NCI-H1417 (cell line): ENCODE measurements around the gene POFUT2.
A peak's percentile ranks its signal among the peaks of the same experiment; 100 is the strongest.

Source experiments
- DNase-seq, 3 experiments: peaks; one replicate each; lab custom pipeline; 2025; lab: John Stamatoyannopoulos, UW

The POFUT2 gene

DNA sequence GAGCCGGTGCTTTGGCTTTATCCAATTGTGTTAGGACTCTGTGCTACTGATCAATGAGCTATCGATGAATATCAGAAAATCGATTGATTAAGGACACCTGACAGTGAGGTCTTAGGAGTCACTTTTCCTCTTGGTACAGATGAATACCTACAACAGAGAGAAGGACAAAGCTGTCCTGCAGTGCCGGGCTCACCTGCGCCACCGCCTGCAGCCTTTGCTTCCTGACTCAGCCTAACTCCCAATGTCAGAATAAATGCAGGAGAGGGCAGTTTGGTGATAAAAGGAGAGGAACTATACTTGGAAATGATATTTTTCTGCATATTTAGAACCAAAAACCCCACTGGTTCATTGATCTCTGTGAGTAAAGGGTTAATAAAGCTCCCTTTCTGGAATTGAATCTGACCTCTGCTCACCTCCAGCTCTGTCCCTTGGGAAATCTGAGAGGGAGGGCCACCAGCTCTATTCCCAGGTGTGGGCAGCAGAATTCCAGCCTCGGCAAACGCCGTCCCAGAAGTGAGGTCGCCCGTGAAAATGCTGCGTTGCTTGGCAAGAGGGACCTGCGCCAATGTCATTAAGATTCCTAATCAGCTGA lies 39.3 kb downstream of the POFUT2 start:
- no peak for DNase-seq

DNA sequence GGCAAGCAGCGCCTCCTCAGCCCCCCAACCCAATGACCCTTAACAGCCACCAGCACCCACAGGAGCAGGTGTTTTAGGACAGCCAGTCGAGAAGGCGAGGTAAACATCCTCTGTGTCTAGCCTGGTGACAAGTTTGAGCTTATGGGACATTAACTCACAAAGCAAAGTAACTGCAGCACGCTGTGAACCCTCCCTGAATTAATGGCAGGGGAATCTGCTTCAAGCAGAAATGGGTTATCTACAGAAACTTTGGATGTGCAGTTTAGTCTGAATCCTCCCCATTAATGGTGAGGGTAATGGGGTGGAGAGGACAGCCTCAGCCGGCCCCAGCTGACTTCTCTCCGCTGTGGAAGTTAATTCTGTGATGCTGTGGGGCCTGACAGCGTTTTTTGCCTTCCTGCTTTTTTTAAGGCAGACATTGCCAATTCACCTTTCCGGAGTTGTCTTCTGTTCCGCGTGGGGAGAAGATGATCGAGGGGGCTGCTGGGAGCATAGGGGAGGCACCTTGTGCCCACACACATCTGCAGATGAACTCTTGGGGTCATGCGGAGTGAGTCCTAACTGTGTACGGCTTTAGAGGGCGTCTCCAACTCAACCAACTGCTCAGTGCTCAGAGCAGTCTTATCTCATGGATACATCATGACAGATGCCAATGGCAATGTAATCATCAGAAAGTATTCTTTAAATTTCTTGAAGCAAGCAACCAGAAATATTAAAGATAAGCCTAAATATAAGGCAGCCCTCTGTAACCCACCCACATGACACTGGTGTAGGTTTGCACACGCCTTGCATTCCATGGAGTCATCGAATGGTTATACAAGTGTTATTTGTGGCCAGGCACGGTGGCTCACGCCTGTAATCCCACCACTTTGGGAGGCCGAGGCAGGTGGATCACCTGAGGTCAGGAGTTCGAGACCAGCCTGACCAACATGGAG lies 41.0 kb downstream of the POFUT2 start:
- no peak for DNase-seq

DNA sequence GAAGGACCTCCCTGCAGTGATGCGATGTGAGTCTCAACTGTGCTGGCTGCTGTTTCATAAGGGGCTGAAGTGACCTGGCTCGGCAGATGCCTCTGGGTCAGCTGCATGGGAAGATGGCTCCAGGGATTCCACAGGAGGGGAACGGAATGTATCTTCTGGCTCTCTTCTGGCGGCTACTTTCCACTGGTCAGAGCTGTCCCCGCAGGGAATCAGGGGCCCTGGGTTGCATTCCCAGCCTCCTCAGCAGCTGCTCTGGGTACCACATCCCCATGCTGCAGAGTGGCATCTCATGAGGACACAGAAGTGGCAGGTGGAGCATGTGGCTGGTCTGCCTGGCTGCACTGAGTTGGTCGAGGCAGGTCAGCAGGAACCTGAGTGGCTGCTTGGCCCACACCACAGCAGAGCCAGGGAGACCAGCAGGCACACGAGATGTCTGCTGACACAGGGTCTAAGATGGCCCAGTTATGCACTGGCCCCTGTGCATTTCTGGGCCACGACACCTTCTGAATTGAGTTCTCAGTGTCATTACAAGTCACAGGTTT lies 42.8 kb downstream of the POFUT2 start:
- DNase-seq = no peak

DNA sequence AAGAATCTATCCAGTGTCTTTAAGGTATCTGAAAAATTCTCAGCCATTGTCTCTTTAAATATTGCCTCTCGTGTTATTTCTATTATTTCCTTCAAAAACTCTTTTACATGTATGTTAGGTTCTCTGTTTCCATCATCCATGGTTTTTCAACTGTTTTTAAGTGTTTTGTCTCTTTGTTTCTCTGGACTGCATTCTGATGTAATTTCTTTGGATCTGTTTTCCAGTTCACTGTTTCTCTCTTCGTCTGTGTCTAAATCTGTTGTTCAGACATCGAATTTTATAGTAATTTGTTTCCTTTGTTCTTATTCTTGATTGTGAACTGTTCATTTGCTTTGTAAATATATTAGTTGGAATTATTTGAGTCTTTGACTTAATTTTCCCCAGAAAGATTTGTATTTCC lies 44.1 kb downstream of the POFUT2 start:
- DNase-seq = no peak

DNA sequence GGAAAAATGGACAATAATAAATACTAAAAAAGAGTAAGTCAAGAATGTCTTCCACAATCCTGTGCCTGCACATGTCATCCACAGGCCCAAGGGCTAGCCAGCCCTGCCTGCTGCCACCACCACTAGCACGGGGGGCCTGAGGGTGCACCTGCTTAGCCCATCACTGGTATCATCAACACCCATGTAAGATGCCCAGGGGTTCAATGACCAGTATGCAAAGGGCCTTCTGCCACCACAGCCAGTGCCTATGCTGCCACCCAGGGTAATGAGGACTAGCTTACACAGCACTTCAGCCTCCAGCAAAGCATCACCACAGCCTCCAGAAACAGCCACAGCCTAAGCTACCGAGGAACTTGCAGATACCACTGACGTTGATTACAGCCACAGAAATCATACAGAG lies 46.3 kb downstream of the POFUT2 start:
- DNase-seq = no peak

DNA sequence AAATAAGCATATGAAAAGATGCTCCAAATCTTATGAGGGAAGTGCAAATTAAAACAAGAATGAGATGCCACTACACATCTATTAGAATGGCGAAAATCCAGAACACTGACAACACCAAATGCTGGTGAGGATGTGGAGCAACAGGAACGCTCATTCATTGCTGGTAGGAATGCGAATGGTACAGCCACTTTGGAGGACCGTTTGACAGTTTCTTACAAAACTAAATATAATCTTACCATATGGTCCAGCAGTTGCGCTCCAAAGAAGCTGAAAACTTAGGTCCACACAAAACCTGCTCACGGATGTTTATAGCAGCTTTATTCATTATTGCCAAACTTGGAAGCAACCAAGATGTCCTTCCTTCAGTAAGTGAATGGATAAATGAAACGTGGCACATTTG lies 50.3 kb downstream of the POFUT2 start:
- DNase-seq = no peak

DNA sequence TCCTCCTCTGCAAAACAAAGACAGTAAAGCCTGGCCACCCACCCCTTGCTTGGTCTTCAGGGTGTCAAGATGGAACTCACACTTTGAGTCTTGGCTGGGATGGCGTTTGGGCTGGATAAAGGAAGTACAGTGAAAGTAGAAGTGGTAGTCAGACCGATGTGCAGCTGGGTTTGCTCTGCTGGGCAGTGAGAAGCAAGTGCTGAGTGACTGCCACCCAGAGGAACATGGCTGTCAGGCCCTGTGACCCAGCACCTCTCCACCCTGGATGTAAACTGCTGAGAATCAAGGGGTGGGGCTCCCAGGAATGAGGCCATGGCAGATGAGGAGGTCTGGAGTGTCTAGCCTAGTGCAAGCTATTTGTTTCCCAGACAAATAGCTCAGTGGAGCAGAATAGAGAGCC lies 51.2 kb downstream of the POFUT2 start:
- no peak for DNase-seq

DNA sequence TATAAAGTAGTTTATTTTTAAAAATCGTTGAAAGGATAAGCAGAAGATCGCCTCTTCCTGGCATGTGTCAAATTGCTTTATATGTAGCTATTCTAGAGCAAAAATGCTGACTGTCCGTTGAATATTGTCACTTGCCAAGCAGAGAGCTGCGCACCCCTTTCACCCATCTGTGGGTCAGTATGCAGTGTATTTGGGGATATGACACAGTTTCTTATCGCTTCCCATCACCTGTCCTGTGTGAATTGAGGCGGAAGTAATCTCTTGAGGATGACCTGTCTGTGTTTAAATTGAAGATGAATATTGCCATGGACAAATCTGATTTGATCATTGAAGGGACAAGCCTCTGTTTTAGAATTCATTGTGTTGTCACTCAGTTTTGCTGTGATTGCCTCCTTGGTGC lies 52.2 kb downstream of the POFUT2 start:
- DNase-seq = no peak

DNA sequence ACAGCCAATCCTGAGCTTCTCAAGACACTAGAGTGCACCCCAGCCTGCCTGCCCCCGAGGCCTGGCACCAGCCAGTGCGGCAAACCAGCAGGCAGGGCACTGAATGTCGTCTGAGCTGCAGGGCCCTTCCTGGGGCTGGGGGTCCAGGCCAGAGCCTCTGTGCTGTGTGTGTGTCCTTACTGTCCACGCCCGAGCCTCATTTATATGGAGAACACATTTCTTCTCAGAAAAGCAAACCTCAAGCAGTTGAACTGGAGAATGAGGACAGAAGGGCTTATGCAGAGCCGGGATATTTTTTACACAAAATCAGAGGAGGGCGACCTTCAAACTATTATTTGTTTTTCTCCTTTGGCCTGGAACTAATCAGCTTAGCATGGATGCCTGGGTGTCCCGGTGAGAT lies 52.7 kb downstream of the POFUT2 start:
- DNase-seq = no peak

DNA sequence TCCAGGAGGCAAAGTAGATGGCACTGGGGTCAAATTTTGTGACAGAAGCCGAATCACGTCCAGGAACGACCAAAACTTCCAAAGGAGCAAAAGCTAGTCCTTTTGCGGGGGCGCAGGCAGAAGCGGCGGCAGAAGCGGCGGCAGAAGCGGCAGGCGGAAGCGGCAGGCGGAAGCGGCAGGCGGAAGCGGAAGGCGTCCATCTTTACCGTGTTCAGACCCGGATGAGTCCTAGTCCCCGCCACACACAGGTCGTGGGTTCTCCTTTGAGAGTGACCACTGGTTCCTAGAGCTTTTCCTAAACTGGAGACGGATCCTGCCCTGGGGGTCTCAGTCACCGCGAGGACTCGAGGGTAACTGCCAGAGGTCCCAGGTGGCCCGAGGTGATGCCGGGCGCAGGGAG lies 53.6 kb downstream of the POFUT2 start:
- DNase-seq = no peak

DNA sequence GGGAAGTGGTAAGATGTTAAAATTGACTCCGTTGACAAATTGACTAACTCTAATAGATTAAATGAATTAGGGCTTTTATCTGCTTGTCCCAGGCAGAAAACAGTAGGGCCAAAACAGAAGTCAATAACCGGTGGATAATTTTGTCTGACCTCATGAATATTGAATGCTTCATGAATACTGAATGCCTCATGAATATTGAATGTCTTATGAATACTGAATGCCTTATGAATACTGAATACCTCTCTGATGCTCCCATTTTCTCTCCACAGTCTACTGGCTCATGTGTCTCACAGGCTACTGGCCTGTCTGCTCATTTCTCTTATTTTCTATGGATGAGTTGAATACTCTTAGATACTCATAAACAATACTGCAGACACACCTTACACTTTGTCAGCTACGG lies 56.0 kb downstream of the POFUT2 start:
- DNase-seq = no peak

DNA sequence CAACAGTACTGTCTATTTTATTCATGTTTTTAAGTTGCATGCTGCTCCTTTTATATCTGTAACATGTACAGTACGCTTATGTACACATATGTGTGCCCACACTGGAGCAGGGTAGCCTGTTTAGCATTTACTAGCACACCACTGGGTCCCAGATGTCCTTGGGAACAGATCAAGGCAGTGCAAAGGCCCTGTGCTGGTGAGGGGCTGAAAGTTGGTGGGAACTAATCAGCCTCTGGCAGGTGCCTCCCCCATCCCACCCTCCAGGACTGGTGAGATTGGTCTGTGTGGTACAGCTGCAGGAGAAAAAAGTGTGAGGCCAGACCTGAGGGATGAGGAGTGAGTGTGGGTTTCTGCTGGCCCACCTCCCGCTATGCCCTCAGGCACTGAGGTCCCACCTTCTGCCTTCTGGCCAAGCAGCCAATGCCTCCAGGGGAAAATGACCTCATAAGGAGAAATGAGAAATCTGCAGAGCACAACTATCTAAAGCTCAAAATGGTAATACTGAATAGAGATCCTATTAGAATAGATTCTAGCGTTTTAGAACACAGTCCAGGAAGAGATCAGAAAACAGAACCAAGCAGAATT lies 58.9 kb downstream of the POFUT2 start:
- DNase-seq = no peak

DNA sequence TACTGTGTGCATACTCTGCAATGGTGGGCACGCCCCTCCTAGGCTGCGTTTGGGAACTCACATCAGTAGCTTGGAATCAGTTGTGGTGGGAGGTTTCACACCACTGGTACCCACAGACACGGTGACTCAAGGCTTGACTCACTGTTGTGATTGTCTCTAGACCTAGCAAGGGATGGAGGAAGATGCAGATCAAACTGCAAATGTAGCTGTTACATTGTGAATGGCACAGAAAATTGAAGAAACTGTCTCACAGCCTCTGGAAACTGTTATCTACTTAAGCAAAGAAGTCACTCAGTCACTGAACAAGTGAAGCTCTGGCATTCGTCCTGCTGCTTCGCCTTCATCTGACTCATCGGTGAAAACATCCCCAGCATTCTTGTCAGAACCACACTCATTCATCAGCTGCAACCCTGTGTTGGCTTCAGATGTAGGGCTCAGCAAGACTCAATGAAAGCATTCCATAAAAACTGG lies 59.5 kb downstream of the POFUT2 start:
- DNase-seq = no peak

DNA sequence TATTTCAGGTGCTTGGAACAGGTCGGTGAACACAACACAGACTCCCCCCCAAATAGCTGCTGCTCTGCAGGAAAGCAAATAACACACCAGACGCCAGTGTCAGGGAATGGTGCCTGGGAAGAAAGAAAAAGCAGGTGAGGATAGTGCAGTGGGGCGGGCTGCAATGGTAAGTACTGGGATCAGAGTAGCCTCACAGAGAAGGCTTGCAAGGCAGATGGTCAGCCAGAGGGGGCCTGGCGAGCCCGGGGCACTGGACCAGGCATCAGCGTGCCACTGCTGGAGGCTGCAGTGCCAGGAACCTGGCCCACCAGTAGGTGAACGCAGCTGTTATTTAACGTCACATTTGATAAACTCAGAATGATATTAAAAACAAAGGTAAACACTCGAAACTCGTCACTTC lies 60.0 kb downstream of the POFUT2 start:
- peak in 1 of 3 experiments; percentile 16 for DNase-seq

DNA sequence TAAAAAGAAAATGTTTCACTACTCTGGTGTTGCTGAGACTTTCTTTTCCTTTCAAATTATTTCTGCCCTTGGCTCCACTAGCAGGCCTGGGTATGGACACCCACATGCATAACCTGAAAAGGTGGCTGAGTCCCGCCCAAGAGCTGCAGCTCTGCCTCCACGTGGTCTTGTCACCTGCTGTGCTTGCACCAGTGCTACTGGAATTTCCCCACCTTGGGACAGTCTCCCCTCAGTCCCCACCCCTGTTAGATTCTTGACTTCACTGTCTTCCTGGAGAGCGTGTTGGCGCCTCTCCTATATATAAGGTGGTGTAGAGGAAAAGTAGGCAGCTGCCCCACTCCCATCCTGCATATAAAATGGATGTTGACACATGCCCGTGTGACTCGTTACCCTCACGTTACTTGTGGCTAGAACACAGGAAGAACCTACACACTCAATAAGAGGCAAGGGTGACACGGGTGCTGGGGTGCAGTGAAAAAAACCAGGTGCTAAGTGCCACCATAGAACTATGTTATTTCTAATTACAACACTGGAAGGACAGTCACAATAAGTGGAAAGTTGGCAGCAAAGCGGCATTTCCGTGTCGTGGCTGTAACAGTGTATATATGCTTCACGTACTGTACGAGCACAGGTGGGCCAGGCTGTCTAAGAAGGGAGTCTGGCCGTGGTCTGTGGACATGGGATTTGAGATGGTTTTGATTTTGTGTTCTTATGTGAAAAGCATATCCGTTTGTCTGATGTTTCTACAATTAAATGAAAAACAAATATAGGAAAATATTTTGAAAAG lies 61.0 kb downstream of the POFUT2 start:
- DNase-seq = peak in 1 of 3 experiments; percentile 9

DNA sequence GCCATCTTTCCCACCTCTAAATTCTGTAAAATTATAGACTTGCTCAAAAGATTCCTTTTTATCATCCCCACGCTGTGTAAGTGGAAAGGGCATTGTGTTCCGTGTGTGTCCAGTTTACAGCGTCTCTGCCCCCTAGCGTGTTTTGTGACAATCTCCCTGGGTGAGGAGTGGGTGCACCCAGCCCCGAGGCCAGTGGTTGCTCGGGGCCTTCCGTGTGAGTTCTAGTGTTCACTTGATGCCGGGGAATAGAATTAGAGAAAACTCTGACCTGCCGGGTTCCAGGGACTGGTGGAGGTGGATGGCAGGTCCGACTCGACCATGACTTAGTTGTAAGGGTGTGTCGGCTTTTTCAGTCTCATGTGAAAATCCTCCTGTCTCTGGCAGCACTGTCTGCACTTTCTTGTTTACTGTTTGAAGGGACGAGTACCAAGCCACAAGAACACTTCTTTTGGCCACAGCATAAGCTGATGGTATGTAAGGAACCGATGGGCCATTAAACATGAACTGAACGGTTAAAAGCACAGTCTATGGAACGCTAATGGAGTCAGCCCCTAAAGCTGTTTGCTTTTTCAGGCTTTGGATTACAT lies 61.9 kb downstream of the POFUT2 start:
- DNase-seq = no peak

DNA sequence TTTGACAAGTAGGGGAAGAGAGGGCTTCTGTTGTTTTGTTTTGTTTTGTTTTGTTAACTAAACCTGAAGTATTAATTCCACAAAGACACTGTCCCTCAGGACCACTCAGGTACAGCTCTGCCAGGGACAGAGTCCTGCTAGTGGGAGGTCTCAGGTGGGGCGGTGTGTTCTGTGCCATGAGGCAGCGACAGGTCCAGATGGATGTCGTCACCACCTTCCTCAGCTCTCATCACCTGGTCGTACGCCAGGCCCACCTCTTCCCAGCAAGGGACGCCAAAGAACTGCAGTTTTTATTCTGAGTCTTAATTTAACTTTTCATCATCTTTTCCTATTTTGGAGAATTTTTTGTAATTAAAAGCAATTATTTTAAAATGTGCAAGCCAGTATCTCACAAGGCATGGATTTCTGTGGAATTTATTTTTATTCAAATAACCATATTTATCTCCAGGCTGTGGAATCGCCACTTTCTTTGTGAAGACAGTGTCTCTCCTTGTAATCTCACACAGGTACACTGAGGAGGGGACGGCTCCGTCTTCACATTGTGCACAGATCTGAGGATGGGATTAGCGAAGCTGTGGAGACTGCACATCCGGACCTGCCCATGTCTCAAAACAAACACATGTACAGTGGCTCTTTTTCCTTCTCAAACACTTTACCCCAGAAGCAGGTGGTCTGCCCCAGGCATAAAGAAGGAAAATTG lies 62.5 kb downstream of the POFUT2 start:
- DNase-seq = no peak

DNA sequence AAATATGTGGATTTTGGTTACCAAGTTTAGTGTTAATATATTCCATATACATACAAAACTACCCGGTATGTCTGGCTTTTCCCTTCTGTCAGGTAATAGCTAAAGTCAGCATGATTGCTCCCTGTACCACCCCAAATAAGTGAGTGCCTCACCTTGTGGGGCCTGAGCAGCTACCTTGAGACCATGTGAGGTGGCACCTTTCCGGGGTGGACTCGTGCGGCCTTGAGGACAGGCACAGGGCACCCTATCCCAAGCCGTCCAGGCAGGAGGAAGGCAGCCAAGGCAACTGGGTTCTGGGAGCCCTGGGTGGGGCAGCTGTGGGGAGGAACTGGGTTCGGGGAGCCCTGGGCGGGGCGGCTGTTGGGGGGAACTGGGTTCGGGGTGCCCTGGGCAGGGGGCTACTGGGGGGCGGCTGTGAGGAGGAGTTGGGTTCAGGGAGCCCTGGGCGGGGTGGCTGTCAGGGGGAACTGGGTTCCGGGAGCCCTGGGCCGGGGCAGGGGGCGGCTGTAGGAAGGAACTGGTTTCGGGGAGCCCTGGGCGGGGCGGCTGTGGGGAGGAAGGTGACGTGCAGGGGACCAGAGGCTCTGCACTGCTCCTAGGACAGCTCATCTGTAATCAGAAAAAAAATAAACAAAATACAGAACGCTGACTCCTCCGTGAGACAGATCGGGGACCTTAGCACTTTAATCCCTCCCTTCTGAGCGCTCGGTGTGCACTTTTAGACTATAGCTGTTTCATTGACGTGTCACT lies 63.3 kb downstream of the POFUT2 start:
- DNase-seq = no peak

DNA sequence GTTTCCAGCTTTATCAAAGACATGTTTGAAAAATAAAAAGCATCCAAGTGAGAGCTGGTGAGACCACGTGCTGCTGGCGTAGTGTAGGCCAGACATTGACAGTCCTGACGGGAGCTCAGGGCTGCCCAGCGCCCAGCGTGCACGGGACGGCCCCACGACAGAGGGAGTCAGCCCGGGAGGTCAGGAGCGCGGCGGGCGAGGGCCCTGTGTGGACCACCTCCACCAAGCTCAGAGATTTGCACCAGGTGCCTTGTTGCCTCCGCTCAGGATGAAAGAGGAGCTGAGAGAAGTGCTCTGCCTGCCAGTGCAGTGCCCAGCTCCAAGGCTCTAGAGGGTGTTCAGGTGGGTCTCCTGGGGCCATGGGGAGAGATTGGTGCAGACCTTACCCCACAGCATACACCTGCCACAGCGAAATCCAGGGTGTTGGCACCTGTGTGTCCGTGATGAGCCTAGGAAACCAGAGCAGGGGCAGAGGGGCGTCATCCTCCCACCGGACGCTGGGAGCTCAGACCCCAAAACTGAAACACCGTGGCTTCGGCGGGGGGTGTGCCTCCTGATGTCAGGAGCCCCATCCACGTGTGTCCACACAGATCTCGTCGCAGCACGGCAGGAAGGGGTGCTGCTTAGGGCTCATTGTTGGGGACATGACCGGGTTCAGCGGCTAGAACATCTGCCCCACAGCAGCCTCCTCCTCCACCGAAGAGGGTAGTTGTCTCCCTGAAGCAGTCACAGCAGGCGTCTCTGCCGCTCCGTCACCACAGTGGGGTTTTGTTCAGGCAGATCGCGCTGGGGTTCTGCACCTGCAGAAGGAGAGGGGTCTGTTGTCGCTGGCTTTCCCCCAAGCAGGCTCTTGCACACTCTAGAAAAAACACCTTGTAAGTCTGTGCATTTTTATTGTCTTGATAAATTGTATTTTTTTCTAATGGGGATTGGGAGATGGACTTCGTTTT lies 64.2 kb downstream of the POFUT2 start:
- DNase-seq = no peak
